Activated naive CD8-positive, alpha-beta T cell treated with anti-CD3 and anti-CD28 coated beads, Interleukin-2, amount 50 U/mL, for 16 hours (primary cell): ENCODE data around the gene CTRB1.
"Not testable (repeated sequence)": the region's sequence is repeated elsewhere in the genome, so short reads cannot be mapped to it uniquely, and the experiment has no call there.

Experiments
- DNase-seq: peaks from one replicate; pipeline ENCODE4 v3.0.0-alpha.2; 2020; ENCODE audit warnings: low read depth, low spot score

Gene CTRB1

DNA sequence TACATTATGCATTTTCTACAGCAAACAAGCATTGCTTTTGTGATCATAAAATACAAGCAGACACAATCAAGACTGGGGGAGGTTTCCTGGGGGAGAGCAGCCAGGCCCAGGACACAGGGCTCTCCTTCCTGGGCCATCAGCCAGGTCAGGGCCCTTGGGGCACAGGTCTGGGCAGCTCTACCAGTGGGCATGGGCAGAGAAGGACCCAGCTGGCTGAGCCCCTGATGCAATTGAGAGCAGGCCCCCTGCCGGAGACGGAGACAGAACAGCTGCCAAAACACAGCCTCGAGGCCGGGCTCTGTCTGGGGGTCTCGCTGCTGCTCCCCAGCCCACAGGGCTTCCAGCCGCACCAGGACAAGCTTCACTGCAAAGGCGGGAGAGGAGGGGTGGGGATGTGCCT lies 21.8 kb downstream of the CTRB1 start:
- DNase-seq, result not testable (repeated sequence)

DNA sequence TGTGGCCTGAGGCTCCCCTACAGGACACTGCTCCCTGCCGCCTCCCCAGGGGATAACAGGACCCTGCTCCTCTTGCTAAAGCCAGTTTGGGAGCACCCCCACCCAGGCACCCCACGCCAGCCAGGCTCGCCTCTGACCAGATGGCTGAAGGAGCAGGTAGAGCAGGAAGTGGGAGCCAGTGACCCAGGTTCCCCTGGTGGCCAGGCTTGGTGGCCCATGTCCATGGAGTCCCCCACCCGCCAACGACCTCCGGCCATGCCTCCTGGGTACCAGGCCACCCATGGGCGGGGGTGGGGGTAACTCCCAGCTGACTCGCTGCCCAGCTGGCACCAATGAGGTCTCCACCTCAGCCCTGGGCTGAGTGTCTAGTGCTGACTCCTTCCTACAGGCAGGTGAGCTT lies 22.6 kb downstream of the CTRB1 start:
- no peak for DNase-seq

DNA sequence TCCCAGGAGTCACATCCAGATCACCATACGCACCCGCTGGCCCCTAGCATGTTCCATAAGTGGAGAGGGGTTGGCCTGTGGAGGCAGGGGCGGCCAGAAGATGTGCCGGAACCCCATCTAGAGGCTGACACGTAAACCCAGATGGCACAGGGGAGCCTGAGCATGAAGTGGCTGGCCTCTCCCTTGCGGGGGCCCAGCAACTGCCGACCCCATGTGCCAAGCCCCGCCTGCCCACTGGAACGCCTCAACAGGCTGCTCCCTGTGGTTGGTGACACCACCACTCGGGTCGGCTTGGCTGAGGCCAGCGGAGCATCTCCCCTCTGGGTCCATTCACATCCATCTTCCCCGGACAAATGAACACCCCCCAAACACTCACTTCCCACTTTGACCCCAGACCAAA lies 23.2 kb downstream of the CTRB1 start:
- no peak for DNase-seq

DNA sequence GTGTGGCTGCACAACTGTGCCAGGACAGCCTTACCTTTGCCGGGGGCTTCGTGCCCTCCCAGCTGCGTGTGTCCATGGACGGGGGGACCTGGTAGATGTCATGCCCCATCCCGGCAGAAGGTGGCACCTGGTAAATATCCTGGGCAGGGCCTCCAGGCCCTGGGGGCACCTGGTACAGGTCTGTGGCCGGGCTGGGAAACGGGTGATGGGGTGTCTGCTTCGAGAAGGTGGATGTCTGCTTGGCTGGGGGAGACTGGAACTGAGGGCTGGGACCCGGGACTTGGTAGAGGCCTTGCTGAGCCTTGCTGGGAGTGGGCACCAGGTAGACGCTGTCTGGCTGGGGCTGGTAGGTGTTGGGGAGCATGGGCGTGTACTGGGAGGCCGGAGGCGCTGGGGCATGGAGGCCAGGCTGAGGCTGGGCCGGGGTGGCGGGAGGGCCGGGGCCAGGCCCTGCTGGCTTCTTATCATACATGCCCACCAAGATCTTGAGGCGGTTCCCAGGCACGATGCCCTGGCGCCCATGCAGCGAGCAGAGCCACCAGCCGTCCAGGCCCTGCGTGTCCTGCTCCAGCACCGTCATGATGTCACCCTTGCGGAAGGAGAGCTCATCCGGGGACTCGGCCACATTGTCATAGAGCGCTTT lies 23.8 kb downstream of the CTRB1 start:
- not testable (repeated sequence) for DNase-seq

GRCh38 chr16:75243667-75244224 lies 25.0 kb downstream of the CTRB1 start:
- DNase-seq, result no peak

DNA sequence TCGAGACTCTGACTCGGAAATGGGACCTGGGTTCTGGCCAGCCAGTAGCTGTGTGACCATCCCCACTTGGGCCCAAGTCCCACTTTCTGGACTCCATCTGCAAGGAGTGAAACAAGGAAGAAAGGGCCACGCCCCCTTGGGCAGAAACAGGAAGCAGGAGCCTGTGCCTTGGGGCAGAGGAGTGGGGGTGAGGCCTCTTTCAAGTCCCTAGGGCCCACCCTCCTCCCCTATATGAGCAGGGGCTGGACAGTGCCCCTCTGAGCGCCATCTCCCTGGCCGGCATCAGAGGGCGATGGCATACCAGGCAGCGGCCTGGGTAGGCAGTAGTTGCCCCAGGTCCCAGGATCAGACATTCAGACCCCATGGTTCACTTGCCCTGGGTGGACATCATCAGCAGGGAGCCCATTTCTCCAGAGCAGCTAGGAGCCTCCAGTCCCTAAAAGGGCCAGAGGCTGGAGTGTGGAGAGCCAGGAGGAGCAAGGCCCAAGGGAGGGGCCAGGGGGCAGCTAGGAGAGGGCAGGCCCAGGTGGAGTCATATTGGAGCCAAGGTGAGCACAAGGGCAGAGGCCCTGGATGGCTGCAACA lies 25.5 kb downstream of the CTRB1 start:
- DNase-seq, result no peak

DNA sequence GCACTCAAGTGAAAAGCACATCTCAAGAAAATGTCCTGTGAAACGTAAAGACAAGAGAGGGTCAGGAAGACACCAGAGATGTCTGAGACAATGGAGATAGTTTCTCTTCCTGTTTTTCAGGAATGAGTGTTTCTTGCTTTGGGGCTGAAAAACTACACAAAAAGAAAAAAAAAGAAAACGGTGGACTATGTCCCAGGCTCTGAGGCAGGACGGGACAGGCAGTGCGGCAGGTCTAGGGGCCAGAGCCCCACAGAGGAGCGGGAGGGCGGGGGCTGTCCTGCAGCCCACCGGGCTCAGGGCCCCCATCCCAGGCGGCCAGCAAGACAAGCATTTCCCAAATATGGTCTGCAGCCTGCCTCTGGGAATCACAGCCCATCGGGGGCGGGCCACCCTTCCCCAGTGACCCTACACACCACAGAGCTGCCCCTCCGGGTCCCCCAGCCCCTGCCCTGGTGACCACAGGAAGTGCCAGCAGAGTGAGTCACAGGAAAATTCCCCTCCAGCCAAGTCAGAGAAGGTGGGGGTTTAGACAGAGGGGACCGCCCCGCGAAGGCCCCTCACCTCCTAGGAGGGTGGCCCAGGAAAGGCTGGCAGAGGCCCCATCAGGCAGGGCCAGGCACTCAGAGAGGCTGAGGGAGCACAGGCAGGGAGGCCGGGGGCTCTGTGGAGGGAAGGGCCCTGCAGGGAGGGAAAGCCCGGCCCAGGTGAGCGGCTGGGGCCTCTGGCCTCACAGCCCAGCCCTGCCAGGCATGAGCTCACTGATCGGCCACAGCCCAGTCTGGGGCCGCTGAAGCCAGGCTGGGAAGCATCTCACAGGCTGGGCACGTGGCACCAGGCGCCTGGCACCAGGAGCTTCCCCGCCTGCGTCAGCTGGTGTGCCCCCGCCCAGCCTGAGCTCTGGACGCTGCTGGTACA lies 26.3 kb downstream of the CTRB1 start:
- no peak for DNase-seq

DNA sequence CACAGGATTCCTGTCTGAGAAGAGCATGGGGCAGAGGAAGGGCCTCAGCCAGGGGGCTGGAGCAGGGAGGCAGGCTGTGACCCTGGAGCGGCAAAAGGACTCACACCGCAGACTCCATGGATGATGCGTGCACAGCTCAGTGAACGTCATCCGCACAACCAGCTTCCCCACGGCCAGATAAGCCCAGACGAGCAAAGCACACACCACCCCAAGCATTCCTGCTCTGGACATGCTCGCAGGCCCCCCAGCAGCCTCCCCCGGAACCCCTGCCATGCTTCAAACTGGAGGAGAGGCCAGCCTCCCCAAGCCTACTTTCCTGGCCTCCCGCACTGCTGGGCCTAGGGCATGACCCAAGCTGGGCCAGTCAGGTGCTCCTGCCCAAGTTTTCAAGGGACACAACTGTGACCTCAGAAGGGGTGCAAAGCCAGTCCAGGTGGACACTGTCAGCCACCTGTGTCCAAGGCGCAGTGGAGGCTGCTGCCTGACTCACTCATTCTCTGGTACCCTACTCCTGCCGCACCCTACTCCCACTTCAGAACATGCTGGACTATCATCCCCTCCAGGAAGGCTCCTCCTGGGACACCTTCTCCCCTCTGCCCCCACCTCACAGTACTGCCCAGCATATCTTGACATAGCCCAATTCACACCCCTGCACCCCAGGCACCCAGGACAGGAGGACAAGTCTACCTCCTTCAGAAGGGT lies 27.9 kb downstream of the CTRB1 start:
- no peak for DNase-seq

DNA sequence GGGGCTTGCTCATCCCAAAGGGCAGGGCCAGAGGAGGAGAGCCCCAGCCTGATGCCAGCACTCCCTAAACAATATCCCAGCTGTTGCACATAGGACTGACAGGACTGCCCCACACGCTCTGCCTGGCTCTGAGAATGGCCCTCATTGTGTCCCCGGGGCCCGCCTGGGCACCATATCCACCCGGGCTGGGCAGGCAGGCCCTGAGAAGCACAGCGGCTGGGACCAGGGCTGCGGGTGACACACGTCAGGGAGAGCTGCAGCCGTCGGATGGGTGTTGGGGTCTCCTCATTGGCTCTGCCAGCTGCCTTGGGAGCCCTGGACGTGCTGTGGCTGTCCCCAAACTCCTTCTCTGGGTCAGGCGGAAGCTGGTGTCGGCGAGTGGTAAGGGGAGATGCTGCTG lies 28.5 kb downstream of the CTRB1 start:
- DNase-seq, result no peak

DNA sequence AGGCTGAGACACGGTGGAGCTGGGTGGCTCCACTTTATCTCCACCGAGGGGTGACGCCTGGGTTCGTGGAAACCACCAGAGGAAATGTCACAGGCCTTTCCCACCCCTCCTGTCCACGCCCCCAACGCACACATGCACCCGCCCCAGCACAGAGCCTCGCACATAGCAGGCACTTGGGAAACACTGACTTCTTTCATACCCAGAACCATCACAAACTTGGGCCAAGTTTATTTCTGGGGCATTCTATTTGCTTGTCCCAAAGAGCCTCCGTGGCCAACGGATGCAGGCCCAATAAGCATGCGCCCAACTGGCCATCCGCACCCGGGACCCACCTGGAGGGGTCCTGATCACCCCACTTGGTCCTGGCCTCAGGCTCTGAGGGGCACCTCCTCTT lies 29.4 kb downstream of the CTRB1 start:
- DNase-seq, result no peak

- no peak for DNase-seq
Measured at GRCh38 chr16:75248536-75249380, 30.0 kb downstream of the CTRB1 start.

GRCh38 chr16:75249441-75249840 lies 30.7 kb downstream of the CTRB1 start:
- no peak for DNase-seq

DNA sequence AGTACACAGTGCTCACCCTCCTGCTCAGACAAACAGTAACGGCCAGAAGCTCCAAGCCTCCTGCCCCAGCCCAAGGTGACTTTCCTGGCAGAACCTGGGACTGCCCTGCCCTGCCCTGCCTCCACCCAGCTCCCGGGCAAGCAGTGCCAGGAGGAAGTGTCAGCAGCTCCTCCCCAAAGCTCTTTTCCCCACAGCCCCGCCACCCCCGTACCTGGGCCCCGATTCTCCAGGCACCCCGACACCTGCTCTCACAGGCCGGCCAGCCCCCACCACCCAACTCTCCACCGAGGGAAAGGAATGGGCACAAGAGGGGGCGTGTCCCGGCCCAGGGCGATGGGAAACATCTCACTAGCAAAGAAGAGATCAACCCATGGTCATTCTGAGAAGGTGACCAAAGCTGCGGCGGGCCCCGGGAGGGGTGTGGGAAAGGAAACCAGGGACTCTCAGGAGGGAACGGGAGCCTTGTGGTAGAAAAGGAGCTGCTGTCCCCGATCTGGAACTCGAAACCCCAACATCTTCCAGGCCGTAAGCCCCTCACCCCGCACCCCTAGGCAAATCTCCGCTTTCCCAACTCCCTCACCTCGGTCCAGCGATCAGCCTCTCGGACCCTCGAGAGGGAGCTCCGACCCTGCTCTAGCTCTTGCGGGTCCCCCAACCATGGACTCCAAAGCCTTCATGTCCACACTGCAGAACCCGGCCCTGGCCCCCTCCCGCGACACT lies 31.5 kb downstream of the CTRB1 start:
- no peak for DNase-seq

DNA sequence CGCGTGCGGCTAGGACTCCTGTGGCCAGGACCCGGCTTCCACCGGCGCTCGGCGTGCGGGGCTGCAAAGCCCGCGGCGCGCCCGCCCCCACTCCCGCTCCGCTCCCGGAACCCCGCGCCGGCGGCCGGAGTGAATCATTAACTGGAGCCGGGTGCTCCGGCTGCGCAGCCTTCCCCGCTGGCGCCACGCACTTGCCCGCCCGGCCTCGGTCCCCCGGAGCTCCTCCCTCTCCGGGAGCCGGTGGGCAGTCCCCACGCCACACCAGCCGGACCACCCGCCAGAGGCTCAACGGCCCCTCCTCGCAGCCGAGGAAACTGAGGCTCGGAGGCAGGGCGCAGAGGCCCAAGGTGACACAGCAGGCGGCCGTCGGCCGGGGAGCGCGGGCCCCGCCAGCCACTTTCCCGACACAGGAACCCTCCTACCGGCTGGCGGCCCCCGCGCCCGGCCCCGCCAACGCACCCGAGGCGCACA lies 32.1 kb downstream of the CTRB1 start:
- DNase-seq, result no peak

GRCh38 chr16:75251280-75252048 lies 32.7 kb downstream of the CTRB1 start, which contains the start of gene BCAR1:
TSS of gene BCAR1 (minus strand) at chr16:75251624. CDS start at chr16:75251482, 142 bp downstream.
- DNase-seq, result no peak

- no peak for DNase-seq
Measured at GRCh38 chr16:75252049-75252864, 33.5 kb downstream of the CTRB1 start.

GRCh38 chr16:75252946-75253911 lies 34.4 kb downstream of the CTRB1 start:
- DNase-seq, result no peak
